Fibroblast of villous mesenchyme (primary cell): ENCODE measurements around the gene CCDC172. TPM values are rescaled to one million over a fixed set of nuclear protein-coding genes. Genes with fewer than 3 reads are reported as not detected.

ENCODE experiments used
- DNase-seq: peaks from one replicate; pipeline ENCODE4 v3.0.0-alpha.2; 2010; ENCODE audit warnings: low read depth
- H3K4me3 ChIP-seq: 2 replicates; pipeline ENCODE4 v1.5.1; 2011; ENCODE audit warnings: low read depth, mild to moderate bottlenecking, low read length
- total RNA-seq: library from RNA; depleted of rRNA; stranded (reverse); fragments of >200 nt; gene quantifications from 2 replicates; pipeline ENCODE4 v1.2.3, GENCODE V29; 2012
- TF ChIP-seq, protein P1 (sequence below): IDR thresholded peaks from 2 replicates; pipeline ENCODE4 v1.5.1; 2012; ENCODE audit warnings: low read depth, mild to moderate bottlenecking, low read length; ENCODE audit not compliant: insufficient read depth

The CCDC172 gene
- total RNA-seq, 1 donor, result not detected

DNA sequence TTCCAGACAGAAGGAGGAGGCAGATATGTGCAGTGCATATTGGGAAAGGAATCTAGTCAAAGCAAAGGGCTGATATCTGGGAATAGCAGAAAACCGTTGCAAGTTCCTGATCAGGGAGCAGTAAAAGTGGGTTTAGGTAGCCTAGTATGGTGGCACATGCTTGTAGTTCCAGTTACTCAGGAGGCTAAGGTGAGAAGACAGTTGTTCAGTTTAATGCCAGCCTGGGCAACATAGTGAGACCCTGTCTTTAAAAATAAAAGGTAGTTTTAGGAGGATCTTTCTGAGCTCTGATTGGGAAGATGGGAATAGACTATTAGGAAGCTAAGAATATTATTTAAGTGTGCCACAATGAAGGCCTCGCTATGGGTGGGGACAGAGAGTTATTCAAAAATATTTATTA, 1.7 kb downstream of the CCDC172 start:
- TF ChIP-seq, protein P1, sequence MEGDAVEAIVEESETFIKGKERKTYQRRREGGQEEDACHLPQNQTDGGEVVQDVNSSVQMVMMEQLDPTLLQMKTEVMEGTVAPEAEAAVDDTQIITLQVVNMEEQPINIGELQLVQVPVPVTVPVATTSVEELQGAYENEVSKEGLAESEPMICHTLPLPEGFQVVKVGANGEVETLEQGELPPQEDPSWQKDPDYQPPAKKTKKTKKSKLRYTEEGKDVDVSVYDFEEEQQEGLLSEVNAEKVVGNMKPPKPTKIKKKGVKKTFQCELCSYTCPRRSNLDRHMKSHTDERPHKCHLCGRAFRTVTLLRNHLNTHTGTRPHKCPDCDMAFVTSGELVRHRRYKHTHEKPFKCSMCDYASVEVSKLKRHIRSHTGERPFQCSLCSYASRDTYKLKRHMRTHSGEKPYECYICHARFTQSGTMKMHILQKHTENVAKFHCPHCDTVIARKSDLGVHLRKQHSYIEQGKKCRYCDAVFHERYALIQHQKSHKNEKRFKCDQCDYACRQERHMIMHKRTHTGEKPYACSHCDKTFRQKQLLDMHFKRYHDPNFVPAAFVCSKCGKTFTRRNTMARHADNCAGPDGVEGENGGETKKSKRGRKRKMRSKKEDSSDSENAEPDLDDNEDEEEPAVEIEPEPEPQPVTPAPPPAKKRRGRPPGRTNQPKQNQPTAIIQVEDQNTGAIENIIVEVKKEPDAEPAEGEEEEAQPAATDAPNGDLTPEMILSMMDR, result no peak

DNA sequence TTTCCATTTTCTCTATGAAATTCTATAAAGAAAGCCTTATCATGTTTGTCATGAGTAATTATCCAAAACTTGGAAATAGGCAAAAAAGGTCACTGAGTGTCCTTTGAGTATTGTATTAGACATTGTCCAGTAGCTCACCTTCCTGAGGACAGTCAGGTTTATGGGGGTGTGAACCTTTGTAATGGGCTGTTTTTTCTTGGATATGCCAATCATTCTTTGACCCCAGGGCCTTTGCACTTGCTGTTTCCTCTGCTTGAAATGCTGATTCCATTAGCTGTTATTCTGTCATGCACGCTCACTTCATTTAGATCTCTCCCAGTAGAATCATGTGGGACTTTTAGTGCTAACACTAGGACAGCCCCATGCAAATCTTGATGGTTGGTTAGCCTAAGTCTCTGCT, 4.9 kb downstream of the CCDC172 start:
- no peak for DNase-seq
- no peak overlapping the region for H3K4me3 ChIP-seq

More for the DNA sequence above, 1.7 kb downstream of the CCDC172 start:
- DNase-seq, result no peak
- no peak overlapping the region for H3K4me3 ChIP-seq

DNA sequence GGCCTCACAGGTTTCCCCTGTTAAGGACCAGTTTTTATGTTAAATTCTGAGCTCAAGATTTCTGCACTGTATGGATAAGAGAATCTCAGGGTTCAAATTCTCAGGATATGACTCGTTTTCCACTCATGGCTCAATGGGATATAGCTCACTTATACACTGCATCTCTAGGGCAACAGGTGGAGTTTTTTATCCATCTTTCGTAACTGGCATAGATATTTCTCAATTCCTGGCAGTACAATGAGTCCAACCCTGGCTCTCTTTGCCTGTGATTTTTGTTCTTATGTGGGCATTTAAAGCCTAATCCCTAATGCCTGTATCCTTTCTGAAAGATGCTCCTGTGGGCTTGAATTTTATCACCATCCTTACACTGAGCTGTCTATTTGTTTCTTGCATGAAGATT, 7.6 kb downstream of the CCDC172 start:
- DNase-seq, result no peak
- TF ChIP-seq, protein P1, result no peak
- no peak overlapping the region for H3K4me3 ChIP-seq

More for the DNA sequence above, 4.9 kb downstream of the CCDC172 start:
- TF ChIP-seq, protein P1, result no peak

DNA sequence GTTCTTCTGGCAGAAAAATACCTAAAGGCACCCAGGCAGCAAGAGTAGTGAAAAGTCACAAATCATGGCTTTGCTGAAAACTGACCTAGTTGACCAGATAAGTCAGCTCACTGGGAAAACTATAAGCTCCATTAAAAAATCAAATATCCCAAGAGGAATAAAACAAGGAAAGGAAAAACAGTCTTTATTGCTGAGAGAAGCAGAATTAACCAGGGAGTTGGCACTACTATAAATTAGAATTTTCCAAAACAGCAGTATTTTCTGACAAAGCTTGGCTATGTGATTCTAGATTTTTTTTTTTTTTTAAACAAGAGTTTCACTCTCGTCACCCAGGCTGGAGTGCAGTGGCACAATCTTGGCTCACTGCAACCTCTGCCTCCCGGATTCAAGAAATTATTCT, 12.6 kb downstream of the CCDC172 start:
- DNase-seq, result no peak
- H3K4me3 ChIP-seq, result no peak overlapping the region
- TF ChIP-seq, protein P1, result no peak

DNA sequence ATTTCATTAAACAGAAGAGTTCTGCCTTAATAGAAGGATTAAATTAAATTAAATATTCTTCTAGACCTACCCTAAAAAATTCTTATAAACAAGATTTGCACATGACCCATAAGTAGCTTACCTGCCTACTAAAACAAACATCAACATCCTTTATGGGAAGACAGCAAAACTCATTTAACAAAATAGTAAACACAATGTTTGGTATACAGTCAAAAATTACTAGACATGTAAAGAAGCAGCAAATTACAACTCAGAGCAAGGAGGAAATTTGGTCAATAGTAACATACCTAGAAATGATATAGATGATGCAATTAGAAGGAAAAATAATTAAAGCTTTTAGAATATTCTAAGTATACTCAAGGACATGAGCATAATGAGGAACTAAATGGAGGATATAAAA, 27.9 kb downstream of the CCDC172 start:
- no peak for DNase-seq

DNA sequence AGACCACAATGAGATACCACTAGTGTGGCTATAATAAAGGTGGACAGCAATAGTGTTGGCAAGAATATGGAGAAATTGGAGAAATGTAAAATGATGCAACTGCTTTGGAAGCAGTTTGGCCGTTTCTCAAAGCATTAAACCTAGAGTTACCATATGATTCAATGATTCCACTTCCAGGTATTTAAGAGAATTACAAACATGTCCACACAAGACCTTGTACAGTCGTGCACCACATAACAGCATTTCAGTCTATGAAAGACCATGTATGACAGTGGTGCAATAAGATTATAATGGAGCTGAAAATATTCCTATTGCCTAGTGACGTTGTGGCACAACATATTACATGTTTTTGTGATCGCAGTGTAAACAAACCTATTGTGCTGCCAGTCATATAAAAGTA, 29.6 kb downstream of the CCDC172 start:
- no peak for DNase-seq
- TF ChIP-seq, protein P1, result no peak
- no peak overlapping the region for H3K4me3 ChIP-seq

More for the DNA sequence above, 27.9 kb downstream of the CCDC172 start:
- TF ChIP-seq, protein P1, result no peak
- H3K4me3 ChIP-seq, result no peak overlapping the region

DNA sequence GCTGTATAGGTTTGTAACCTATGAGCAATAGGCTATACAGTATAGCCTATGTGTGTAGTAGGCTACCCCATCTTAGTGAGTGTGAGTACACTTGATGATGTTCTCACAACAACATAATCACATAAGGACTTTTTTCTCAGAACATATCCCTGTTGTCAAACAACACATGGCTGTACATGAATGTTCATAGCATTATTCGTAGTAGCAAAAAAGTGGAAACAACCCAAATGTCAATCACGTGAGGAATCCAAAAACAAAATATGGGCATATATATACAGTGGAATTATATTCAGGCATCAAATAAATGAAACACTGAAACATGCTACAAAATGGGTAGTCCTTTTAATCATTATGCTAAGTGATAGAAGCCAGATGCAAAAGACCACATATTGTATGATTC, 31.1 kb downstream of the CCDC172 start:
- H3K4me3 ChIP-seq, result no peak overlapping the region
- no peak for DNase-seq
- TF ChIP-seq, protein P1, result no peak
